Neuron (in vitro differentiated cells): ENCODE data around the gene NRG2.

Experiments used
- H2AFZ ChIP-seq: one replicate; pipeline ENCODE4 v1.6.1; 2013; ENCODE audit warnings: low read depth, mild to moderate bottlenecking, inconsistent platforms, low read length, moderate library complexity
- H3K27me3 ChIP-seq: one replicate; pipeline ENCODE4 v1.6.1; 2013; ENCODE audit warnings: low read length; ENCODE audit not compliant: insufficient read depth
- H3K36me3 ChIP-seq: one replicate; pipeline ENCODE4 v1.6.1; 2013; ENCODE audit warnings: low read length; ENCODE audit not compliant: insufficient read depth
- H3K4me1 ChIP-seq: one replicate; pipeline ENCODE4 v1.6.1; 2013; ENCODE audit warnings: low read length; ENCODE audit not compliant: insufficient read depth
- H3K4me3 ChIP-seq: 2 replicates; pipeline ENCODE4 v1.5.1; 2013; ENCODE audit warnings: mild to moderate bottlenecking, low read length, moderate library complexity
- H3K9me3 ChIP-seq: one replicate; pipeline ENCODE4 v1.6.1; 2013; ENCODE audit warnings: low read length

The NRG2 gene

DNA sequence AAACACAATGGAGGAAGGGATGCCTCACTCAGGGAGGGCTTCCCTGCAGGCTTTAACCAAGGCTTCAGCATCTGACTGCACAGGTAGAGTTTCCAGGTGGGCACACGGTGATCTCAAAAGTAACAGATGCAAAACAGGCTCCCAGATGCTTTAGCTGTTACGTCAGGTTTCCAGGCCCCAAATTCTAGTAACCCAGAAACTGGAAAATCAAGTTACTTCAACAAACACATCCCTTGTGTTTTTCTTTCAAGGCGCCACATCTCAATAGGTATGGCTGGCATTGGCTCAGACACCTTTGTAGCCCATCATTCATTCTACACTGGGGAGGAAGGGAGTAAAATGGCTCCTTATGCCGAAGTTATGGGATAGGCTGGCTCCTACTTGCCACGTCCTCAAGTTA, 27.4 kb downstream of the NRG2 start:
- no peaks in the 10 kb centered on the region for H3K9me3 ChIP-seq
- no peak overlapping the region for H2AFZ ChIP-seq
- H3K27me3 ChIP-seq: peaks cover 24% of the 10 kb centered on the region
- no peak overlapping the region for H3K4me3 ChIP-seq
- H3K36me3 ChIP-seq: no peaks in the 10 kb centered on the region
- H3K4me1 ChIP-seq: no peaks in the 10 kb centered on the region

DNA sequence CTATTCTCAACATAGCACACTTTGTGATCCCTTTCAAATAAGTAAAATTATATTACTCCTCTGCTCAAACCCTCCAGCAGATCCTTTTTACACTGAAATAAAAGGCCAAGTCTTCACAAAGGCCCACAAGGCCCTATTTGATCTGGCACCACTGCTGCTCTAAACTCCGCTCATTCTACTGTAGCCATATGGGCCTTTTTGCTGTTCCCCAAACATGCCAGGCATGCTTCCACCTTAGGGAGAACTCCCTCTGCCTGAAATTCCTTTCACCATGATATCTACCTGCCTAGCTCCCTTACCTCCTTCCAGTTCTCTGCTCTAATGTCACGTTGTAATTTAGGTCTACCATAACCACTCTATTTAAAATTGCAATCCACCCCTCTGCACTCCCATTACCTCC, 28.3 kb downstream of the NRG2 start:
- Histone ChIP-seq H2AFZ (no peak overlapping the region), H3K36me3 (no peaks in the 10 kb centered on the region), H3K9me3 (no peaks in the 10 kb centered on the region), H3K4me1 (no peaks in the 10 kb centered on the region), H3K27me3 (peaks cover 24% of the 10 kb centered on the region), H3K4me3 (no peak overlapping the region)

DNA sequence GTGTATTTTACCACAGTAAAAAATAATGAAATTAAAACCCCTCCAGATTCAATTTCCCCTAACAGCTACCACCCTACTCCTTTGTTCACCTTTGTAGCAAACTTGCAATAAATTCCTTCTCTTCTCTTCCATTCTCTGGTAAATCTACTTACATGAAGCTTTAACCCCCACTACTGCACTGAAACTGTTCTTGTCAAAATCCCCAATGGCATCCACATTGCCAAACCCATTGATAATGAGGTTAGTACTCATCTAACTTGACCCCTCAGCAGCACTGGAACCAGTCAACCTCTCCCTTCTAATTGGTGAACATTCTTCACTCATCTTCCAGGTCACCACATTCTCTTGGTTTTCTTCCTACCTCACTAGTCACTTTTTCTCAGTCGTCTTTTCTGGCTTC, 29.6 kb downstream of the NRG2 start:
- no peak overlapping the region for H3K4me3 ChIP-seq
- no peaks in the 10 kb centered on the region for H3K4me1 ChIP-seq
- H3K27me3 ChIP-seq: peaks cover 16% of the 10 kb centered on the region
- H2AFZ ChIP-seq: no peak overlapping the region
- no peaks in the 10 kb centered on the region for H3K36me3 ChIP-seq
- H3K9me3 ChIP-seq: no peaks in the 10 kb centered on the region

DNA sequence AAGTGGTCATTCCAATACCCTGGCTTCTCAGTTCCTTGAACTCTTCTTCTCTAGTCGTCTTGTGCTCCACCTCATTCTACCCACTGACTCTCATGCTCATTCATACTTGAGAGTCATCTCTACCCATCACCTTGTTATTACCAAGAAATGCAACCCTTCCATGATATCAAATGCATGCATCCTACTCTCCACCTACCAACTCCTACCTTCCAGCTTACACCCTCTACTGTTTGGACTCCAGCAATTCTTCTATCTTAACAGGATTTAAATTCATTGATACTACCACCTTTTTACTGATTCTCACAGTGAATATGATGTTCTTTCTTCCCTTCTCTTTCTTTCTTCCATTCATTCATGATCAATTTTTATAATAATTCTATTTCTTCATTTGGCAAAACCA, 30.7 kb downstream of the NRG2 start:
- no peak overlapping the region for H2AFZ ChIP-seq
- no peaks in the 10 kb centered on the region for H3K9me3 ChIP-seq
- no peaks in the 10 kb centered on the region for H3K36me3 ChIP-seq
- H3K27me3 ChIP-seq: peaks cover 12% of the 10 kb centered on the region
- no peaks in the 10 kb centered on the region for H3K4me1 ChIP-seq
- H3K4me3 ChIP-seq: no peak overlapping the region

DNA sequence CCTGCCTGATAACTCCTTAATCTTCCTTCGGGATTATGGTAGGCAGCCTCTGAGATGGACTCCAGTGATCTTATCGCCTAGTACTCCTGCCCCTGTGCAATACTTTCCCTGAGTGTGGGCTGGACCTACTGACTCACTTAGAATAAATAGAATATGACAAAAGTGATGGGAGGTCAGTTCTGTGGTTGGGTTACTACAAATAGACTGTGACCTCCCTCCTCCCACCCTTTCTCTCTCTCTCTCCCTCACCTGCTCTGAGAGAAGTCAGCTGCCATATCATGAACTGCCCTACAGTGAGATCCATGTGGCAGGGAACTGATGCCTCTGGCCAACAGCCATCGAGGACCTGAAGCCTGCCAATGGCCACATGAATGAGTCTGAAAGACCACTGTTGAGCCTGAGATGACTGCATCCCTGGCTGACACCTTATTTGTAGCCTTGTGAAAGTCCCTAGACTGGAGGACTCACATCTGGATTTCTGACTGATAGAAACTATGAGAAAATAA, 31.7 kb downstream of the NRG2 start:
- no peak overlapping the region for H2AFZ ChIP-seq
- peaks cover 8% of the 10 kb centered on the region for H3K27me3 ChIP-seq
- H3K36me3 ChIP-seq: no peaks in the 10 kb centered on the region
- no peaks in the 10 kb centered on the region for H3K4me1 ChIP-seq
- no peak overlapping the region for H3K4me3 ChIP-seq
- H3K9me3 ChIP-seq: no peaks in the 10 kb centered on the region

DNA sequence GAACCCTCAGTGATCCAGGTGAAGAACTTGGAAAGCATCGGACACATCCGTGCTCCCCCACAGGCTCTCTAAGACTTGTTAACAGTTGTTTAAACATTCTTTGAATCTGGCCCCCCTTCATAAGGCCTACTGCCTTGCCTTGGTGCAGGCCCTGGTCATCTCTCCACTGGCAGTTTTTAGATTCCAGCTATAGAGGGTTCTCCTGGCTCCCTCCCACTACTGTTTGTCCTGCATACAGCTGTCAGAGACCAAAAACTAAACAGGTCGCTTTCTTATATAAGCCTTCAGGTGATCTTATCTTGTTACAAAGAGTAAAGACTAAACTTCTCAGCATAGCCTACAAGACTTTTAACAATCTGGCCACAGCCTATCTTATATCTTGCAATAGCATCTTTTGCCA, 32.3 kb downstream of the NRG2 start:
- H3K27me3 ChIP-seq: peaks cover 8% of the 10 kb centered on the region
- no peaks in the 10 kb centered on the region for H3K4me1 ChIP-seq
- no peaks in the 10 kb centered on the region for H3K9me3 ChIP-seq
- H3K4me3 ChIP-seq: no peak overlapping the region
- no peaks in the 10 kb centered on the region for H3K36me3 ChIP-seq
- no peak overlapping the region for H2AFZ ChIP-seq

DNA sequence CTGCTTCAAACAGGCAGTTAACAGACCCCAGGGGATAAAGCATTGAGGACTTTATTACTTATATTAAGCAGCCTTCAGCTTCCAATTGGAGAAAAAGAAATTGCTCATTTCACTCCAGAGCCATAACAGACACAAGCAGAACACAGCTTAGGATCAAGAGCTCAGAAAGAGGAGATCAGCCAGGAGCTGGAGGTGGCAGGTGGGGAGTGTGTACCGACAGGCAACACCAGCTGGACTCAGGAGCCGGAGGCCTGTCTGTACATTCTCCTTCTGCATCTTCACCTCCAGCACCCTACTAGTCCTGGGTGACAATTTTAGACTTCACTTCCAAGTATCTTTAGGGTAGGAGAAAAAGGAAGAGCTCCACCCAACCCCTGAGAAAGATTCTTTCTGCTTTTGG, 35.8 kb downstream of the NRG2 start:
- H3K36me3 ChIP-seq: no peaks in the 10 kb centered on the region
- H3K27me3 ChIP-seq: peaks cover 3% of the 10 kb centered on the region
- H3K9me3 ChIP-seq: no peaks in the 10 kb centered on the region
- no peaks in the 10 kb centered on the region for H3K4me1 ChIP-seq
- H2AFZ ChIP-seq: no peak overlapping the region
- no peak overlapping the region for H3K4me3 ChIP-seq

DNA sequence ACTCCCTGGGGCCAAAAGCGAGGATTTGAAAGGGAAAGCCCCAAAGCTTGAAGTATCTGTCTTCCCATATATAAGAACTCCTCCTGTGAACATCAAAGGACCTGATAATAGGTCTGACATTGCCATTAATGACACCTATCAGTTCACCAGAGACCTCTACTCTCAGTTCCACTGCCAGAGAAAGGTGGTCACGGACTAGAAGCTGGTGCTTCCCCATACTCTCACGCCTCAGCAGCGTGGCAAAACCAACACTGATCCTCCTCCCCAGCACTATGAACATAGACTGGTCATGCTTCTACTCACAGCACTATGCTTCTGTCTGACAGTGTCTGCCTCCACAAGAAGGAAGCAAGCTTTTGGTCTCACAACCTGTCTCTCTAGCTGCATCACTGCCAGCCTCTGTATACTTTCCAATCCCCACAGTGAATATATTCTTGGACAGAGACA, 37.9 kb downstream of the NRG2 start:
- no peaks in the 10 kb centered on the region for H3K9me3 ChIP-seq
- no peaks in the 10 kb centered on the region for H3K4me1 ChIP-seq
- no peak overlapping the region for H2AFZ ChIP-seq
- H3K36me3 ChIP-seq: no peaks in the 10 kb centered on the region
- H3K4me3 ChIP-seq: no peak overlapping the region
- H3K27me3 ChIP-seq: peaks cover 4% of the 10 kb centered on the region

DNA sequence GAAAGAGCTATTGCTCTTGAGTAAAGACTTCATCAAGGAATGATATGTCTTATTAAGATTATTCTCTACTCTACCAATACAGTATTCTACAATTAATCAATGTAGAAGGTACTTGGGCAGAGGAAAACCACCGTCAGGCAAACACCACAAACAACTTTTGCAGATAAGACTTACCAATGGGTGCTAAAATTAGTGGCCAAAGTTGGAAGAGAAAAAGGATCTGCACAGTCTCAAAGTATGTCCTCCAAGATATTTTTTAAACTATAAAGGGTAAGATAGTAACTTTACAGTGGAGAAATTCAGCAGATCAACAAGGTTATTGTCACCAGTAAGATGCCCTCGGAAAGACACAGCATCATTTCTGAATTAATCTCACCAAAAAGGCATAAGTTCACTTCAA, 38.9 kb downstream of the NRG2 start:
- Histone ChIP-seq H3K4me3 (no peak overlapping the region), H3K27me3 (peaks cover 8% of the 10 kb centered on the region), H3K4me1 (no peaks in the 10 kb centered on the region)

DNA sequence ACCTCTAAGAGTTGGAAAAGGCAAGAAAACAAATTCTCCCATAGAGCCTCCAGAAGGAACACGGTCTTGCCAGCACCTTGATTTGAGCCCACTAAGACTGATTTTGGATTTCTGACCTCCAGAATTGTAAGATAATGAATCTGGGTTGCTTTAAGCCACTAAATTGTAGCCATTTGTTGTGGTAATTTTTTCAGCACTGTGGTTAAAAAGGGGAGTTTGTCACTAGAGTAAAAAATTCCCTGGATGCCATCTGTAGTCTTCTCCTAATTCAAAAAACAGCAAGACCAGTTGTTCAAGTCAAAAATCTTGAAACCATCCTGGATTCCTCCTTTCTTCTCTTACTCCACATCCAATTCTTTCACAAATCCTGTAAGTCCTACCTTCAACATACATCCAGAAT, 39.6 kb downstream of the NRG2 start:
- Histone ChIP-seq H2AFZ (no peak overlapping the region), H3K36me3 (no peaks in the 10 kb centered on the region), H3K4me1 (no peaks in the 10 kb centered on the region), H3K27me3 (peaks cover 8% of the 10 kb centered on the region), H3K4me3 (no peak overlapping the region), H3K9me3 (no peaks in the 10 kb centered on the region)

More for the DNA sequence above, 38.9 kb downstream of the NRG2 start:
- H2AFZ ChIP-seq: no peak overlapping the region
- no peaks in the 10 kb centered on the region for H3K9me3 ChIP-seq
- H3K36me3 ChIP-seq: no peaks in the 10 kb centered on the region

DNA sequence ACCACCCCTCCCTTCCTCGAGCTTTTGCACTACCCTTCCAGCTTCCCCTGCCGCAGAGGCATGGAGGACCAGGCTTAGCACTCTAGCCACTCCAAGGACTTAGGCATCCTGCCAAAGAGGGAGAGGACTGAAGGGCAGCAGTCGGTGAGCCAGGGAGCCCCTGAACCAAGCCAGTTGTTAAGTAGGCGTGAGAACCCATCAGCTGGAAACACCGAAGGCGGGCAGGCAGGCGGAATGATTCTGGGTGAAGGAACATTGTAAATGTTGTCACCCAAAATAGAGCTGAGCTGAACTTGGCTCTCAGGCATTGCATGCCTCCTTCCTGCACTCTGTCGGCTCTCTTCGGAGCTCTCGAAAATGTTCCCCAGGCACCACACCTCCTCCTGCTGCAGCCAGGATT, 42.8 kb downstream of the NRG2 start:
- H3K4me3 ChIP-seq: no peak overlapping the region
- no peaks in the 10 kb centered on the region for H3K9me3 ChIP-seq
- no peaks in the 10 kb centered on the region for H3K4me1 ChIP-seq
- no peak overlapping the region for H2AFZ ChIP-seq
- peaks cover 8% of the 10 kb centered on the region for H3K27me3 ChIP-seq
- H3K36me3 ChIP-seq: no peaks in the 10 kb centered on the region

DNA sequence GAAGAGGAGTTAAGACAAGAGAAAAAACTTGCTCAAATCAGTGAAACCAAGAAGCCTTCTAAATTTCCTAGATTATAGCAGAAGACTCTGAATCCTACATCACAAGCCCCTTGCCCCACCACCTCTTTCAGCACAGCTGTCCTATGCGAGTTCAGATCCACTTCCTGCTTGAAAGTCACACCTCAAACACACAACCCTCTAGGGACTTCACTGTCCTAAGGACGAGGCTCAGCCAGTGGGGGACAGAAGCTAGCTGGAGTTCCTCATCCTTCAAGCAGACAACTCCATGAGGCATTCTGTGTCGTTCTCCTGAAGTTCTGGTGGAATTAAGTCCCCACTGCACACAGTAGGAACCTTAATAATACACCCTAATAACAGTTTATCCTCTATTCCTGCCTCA, 44.3 kb downstream of the NRG2 start:
- H3K4me3 ChIP-seq: no peak overlapping the region
- peaks cover 6% of the 10 kb centered on the region for H3K27me3 ChIP-seq
- no peaks in the 10 kb centered on the region for H3K36me3 ChIP-seq
- no peaks in the 10 kb centered on the region for H3K4me1 ChIP-seq
- no peaks in the 10 kb centered on the region for H3K9me3 ChIP-seq
- H2AFZ ChIP-seq: no peak overlapping the region

DNA sequence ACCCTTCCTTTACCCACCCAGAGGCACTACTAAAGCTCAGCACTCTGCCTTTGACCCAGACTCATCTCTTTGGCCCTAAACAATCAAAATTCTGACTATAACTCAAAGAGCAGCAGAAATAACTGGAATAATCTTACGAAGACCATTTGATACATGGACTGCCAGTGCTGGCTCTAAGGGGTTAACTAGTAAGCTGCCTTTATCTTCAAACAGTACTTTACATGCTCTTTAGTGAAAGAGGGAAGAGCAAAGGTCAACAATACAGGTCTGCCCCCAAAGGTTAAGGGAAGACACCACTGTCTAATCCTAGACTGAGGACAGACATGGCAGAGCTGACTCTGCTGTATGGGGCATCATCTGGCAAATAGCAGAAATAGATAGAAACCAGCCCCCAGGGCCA, 45.8 kb downstream of the NRG2 start:
- H3K27me3 ChIP-seq: peaks cover 4% of the 10 kb centered on the region
- no peak overlapping the region for H2AFZ ChIP-seq
- H3K4me3 ChIP-seq: no peak overlapping the region
- H3K36me3 ChIP-seq: no peaks in the 10 kb centered on the region
- H3K4me1 ChIP-seq: no peaks in the 10 kb centered on the region
- H3K9me3 ChIP-seq: no peaks in the 10 kb centered on the region

DNA sequence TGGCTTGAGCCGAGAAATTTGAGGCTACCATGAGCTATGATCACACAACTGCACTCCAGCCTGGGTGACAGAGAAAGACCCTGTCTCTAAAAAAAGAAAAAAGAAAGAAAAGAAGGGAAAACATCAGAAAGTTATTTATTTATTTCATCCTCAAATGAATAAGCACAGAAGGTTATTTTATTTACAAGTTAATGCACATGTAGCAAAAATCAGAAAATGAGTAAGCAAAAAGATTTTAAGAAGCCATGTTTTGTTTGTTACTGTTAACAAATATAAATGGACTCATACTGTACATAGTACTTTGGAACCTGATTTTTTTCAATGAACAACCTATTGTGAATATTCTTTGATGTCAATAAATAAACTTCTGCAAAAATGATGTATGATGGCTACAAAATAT, 47.2 kb downstream of the NRG2 start:
- H3K36me3 ChIP-seq: no peaks in the 10 kb centered on the region
- H3K27me3 ChIP-seq: peaks cover 4% of the 10 kb centered on the region
- H3K4me1 ChIP-seq: no peaks in the 10 kb centered on the region
- H3K4me3 ChIP-seq: no peak overlapping the region
- no peak overlapping the region for H2AFZ ChIP-seq
- no peaks in the 10 kb centered on the region for H3K9me3 ChIP-seq
